Body of pancreas (tissue), 4 donors: ENCODE results near the gene HGFAC.

Experiments
- POLR2A ChIP-seq, 3 donors: fragments of 450-650 bp; IDR thresholded peaks; one replicate each; pipeline ENCODE4 v1.6.1; 2016; ENCODE audit warnings: antibody characterized with exemption in 3 of 3, mild to moderate bottlenecking in 2 of 3
- TF ChIP-seq, protein P1 (sequence below), 7 experiments: fragments of 450-650 bp in 4 of 7; fragments of 200-600 bp in 3 of 7; sonication (generic) in 3 of 7; IDR thresholded peaks; one replicate each; pipeline ENCODE4 v1.5.1; 2016 to 2019; ENCODE audit warnings: antibody characterized with exemption in 7 of 7

- TF ChIP-seq, protein P1, sequence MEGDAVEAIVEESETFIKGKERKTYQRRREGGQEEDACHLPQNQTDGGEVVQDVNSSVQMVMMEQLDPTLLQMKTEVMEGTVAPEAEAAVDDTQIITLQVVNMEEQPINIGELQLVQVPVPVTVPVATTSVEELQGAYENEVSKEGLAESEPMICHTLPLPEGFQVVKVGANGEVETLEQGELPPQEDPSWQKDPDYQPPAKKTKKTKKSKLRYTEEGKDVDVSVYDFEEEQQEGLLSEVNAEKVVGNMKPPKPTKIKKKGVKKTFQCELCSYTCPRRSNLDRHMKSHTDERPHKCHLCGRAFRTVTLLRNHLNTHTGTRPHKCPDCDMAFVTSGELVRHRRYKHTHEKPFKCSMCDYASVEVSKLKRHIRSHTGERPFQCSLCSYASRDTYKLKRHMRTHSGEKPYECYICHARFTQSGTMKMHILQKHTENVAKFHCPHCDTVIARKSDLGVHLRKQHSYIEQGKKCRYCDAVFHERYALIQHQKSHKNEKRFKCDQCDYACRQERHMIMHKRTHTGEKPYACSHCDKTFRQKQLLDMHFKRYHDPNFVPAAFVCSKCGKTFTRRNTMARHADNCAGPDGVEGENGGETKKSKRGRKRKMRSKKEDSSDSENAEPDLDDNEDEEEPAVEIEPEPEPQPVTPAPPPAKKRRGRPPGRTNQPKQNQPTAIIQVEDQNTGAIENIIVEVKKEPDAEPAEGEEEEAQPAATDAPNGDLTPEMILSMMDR (IDR thresholded peaks at IDR 0.05) = no peak
- no peak for TF ChIP-seq POLR2A (IDR thresholded peaks at IDR 0.05)
These were observed 18.9 kb upstream of the HGFAC start for GRCh38 chr4:3422808-3423297.
